Testis (tissue), 2 donors: ENCODE data around the gene ACOT13.

ENCODE experiments used
- CTCF ChIP-seq, 3 experiments: fragments of 450-650 bp in 2 of 3; fragments of 200-600 bp in 1 of 3; sonication (generic) in 1 of 3; IDR thresholded peaks; one replicate each; pipeline ENCODE4 v1.5.1; 2016 to 2019; ENCODE audit warnings: antibody characterized with exemption in 3 of 3, mild to moderate bottlenecking in 2 of 3, moderate library complexity in 1 of 3
- POLR2A ChIP-seq: fragments of 450-650 bp; IDR thresholded peaks from one replicate; pipeline ENCODE4 v1.6.1; 2017; ENCODE audit warnings: antibody characterized with exemption, mild to moderate bottlenecking, moderate library complexity

GRCh38 chr6:24723270-24723669, 56.4 kb downstream of the ACOT13 start:
- TF ChIP-seq CTCF (IDR thresholded peaks at IDR 0.05), result no peak
- no peak for TF ChIP-seq POLR2A
